HL-60 (cell line): ENCODE measurements around the gene NRN1L.

Experiments
- DNase-seq, 2 experiments: peaks; one replicate each; pipeline ENCODE4 v3.0.0-alpha.2; 2010 to 2020; ENCODE audit warnings: low read depth in 1 of 2, low spot score in 1 of 2
- H3K27ac ChIP-seq: fragments of 250-450 bp; sonication (Bioruptor Pico); replicated peaks from 2 replicates; pipeline ENCODE4 v1.5.1; 2020; ENCODE audit warnings: mild to moderate bottlenecking, moderate library complexity
- H3K27me3 ChIP-seq: fragments of 250-450 bp; sonication (Bioruptor Pico); 2 replicates; pipeline ENCODE4 v1.5.1; 2021; ENCODE audit warnings: mild to moderate bottlenecking, moderate library complexity; ENCODE audit not compliant: insufficient read depth, poor library complexity, severe bottlenecking
- H3K4me3 ChIP-seq: replicated peaks from 2 replicates; pipeline ENCODE4 v1.5.1; 2011; ENCODE audit warnings: mild to moderate bottlenecking, control low read depth, low read length; ENCODE audit not compliant: insufficient read depth
- CTCF ChIP-seq: IDR thresholded peaks from one replicate; pipeline ENCODE4 v1.5.1; 2011; ENCODE audit warnings: low read length, control low read depth, inconsistent platforms; ENCODE audit not compliant: insufficient read depth
- GABPA ChIP-seq: IDR thresholded peaks from 2 replicates; pipeline ENCODE4 v1.6.1; 2012; ENCODE audit warnings: low read depth
- POLR2AphosphoS5 ChIP-seq: IDR thresholded peaks from 2 replicates; pipeline ENCODE4 v1.6.1; 2012; ENCODE audit warnings: low read depth
- REST ChIP-seq: IDR thresholded peaks from 2 replicates; pipeline ENCODE4 v1.6.1; 2012; ENCODE audit warnings: low read depth; ENCODE audit not compliant: insufficient replicate concordance
- SPI1 ChIP-seq: IDR thresholded peaks from 2 replicates; pipeline ENCODE4 v1.6.1; 2012; ENCODE audit warnings: low read depth, mild to moderate bottlenecking, borderline replicate concordance

Gene NRN1L

GRCh38 chr16:67864594-67864993 is 20.1 kb upstream of the NRN1L start:
- Histone ChIP-seq H3K27ac (no peak overlapping the region), H3K27me3 (no peaks in the 10 kb centered on the region), H3K4me3 (no peak overlapping the region)
- no peak for TF ChIP-seq POLR2AphosphoS5
- TF ChIP-seq SPI1: no peak
- no peak for TF ChIP-seq GABPA
- TF ChIP-seq REST: no peak
- no peak for TF ChIP-seq CTCF
- DNase-seq: no peak

GRCh38 chr16:67865318-67865717 is 19.4 kb upstream of the NRN1L start:
- DNase-seq: peak in 1 of 2 experiments; percentile 30
- no peak overlapping the region for H3K4me3 ChIP-seq
- no peak overlapping the region for H3K27ac ChIP-seq
- H3K27me3 ChIP-seq: no peaks in the 10 kb centered on the region
- TF ChIP-seq CTCF (peak; percentile 26), REST (no peak)

GRCh38 chr16:67868290-67868689 is 16.4 kb upstream of the NRN1L start:
- TF ChIP-seq CTCF (no peak), REST (no peak), POLR2AphosphoS5 (no peak), GABPA (no peak), SPI1 (no peak)
- no peak for DNase-seq
- H3K27me3 ChIP-seq: no peaks in the 10 kb centered on the region
- no peak overlapping the region for H3K4me3 ChIP-seq
- no peak overlapping the region for H3K27ac ChIP-seq
